Uterus (tissue), 2 donors: Measurements from ENCODE around the gene UBR2.

Experiments
- CTCF ChIP-seq, 4 experiments: fragments of 200-600 bp in 2 of 4; fragments of 450-650 bp in 2 of 4; sonication (generic) in 2 of 4; IDR thresholded peaks; one replicate each; pipeline ENCODE4 v1.5.1; 2016 to 2019; ENCODE audit warnings: antibody characterized with exemption in 4 of 4, mild to moderate bottlenecking in 2 of 4, moderate library complexity in 1 of 4
- POLR2A ChIP-seq, 2 donors: fragments of 450-650 bp; IDR thresholded peaks; one replicate each; pipeline ENCODE4 v1.6.1; 2016; ENCODE audit warnings: antibody characterized with exemption in 2 of 2, mild to moderate bottlenecking in 1 of 2, moderate library complexity in 1 of 2

GRCh38 chr6:42556462-42556861 is 7.4 kb upstream of the UBR2 start:
- TF ChIP-seq CTCF (IDR thresholded peaks at IDR 0.05) (no peak), POLR2A (IDR thresholded peaks at IDR 0.05) (no peak)
